ENCODE data around the gene CDK3.
"Not testable (repeated sequence)": the region's sequence is repeated elsewhere in the genome, so short reads cannot be mapped to it uniquely, and the experiment has no call there.

Gene CDK3

DNA sequence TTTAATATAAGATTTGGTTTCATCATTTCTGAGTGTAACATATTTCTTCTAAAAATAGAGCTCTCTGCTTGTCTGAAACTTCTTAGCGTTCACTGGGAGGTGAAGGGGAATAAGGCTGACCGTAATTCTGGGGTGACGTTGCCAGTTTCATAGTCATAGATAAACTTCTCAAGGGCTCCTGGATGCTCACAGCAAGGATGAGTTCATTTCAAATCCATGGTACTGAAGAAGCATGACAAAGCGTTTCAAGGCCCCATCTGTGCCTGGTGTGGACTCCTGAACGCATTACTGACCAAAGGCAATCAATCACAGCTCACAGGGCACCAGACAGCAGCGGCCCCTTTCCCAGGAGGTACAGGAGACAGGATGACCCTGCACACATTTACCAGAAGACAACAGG is 38.5 kb downstream of the CDK3 start:
- DNase-seq (ENCODE audit: low read depth), result no peak

DNA sequence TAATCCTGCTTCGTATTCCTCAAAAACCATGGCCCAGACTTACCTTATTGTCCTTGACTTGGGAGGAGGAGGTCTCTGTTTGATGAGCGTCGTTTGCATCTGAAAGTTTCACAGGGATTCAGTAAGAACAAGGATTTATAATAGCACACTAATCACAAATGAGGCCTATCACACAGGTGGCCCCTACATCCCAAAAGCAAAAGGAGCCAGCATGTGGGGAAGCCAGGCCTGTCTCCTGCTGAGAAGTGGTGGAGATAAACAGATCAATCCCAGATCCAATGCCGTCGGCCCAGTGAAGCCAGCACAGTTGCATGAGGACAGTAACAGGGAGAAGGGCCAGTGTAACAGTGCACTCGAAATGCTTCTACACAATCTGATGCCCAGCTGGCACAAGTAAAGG is 39.7 kb downstream of the CDK3 start:
- DNase-seq (ENCODE audit: low read depth), result no peak

- DNase-seq (ENCODE audit: low read depth), result not testable (repeated sequence)
These were observed 42.2 kb downstream of the CDK3 start for GRCh38 chr17:76042868-76043267.

- not testable (repeated sequence) for DNase-seq (ENCODE audit: low read depth)
These were observed 43.9 kb downstream of the CDK3 start for GRCh38 chr17:76044475-76045007.

- DNase-seq (ENCODE audit: low read depth), result peak; percentile 70
These were observed 45.4 kb downstream of the CDK3 start for GRCh38 chr17:76046064-76046463.

DNA sequence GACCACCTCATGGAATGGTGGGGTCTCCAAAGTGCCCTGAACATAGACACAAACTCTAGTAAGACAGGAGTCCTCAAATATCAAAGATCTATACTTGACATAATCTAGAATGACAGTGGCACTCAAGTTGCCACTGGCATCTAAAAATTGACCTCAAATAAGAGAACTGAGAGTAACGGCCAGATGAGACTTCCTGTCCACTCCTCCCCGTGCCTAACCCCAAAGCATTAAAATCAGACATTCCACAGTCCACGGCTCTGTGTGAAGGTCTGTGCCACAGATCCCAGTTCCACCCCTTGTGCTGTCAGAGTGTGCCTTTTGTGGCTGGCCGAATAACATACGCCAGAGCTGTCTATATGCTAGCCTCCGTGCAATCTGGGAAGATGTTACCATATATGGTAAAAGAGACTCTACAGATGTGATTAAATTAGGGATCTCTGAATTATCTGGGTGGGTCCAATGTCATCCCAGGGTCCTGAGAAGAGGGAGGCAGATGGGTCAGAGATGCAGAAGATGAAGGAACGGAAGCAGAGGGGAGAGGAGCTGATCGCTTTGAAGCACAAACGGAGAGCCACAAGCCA is 47.5 kb downstream of the CDK3 start:
- no peak for DNase-seq (ENCODE audit: low read depth)

GRCh38 chr17:76048711-76049110 is 48.1 kb downstream of the CDK3 start:
- peak; percentile 52 for DNase-seq (ENCODE audit: low read depth)

DNA sequence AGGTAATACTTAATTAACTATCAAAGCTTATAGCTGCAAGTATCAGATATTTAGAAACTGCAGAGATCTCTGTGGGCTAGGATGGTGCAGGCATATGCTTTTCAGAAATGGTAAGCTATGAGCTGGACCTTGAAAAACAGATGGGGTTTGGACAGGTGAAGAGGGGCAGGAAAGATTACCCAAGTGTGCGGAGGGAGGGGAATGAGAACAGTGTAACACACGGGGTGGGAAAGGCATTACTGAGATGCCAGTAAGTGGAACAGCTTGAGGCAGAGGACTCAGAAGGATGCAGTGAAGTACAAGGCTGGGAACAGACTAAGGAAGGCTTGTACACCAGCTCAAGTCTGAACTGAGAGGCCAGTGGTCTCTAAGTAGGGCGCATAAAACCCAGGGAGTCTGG is 48.6 kb downstream of the CDK3 start:
- no peak for DNase-seq (ENCODE audit: low read depth)

DNA sequence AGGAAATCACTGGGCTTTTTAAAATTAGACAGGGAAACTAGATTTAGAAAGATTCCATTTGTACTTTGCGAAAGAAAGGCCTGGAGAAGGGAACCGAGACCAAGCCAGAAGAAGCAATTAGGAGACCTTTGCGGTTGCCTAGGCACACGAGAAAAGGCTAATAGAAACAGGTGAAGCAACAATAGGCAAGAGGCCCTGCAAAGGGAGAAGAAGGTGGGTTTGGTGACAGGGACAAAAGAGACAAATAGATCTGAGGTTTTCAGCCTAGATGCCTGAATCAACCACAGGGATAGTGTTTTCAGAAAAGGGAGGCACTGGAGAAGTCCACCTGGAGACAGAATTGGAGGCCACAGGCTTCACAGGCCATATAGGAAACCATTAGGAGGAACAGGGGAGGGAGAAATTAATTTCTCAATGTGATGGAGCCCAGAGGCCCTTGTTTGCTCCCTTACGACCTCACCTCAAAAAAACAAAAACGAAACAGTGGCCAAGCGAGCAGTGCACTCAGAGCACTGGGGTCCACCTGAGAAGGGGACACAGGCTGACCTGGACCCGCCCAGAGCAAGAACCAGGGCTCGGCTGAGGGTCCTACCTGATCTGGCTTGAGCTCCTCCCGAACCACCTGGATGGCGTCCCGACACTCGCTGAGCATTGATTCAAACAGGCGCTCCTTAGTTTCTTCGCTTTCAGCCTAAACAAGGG is 49.3 kb downstream of the CDK3 start:
- no peak for DNase-seq (ENCODE audit: low read depth)

- DNase-seq (ENCODE audit: low read depth), result no peak
These were observed 50.1 kb downstream of the CDK3 start for GRCh38 chr17:76050538-76051467.

DNA sequence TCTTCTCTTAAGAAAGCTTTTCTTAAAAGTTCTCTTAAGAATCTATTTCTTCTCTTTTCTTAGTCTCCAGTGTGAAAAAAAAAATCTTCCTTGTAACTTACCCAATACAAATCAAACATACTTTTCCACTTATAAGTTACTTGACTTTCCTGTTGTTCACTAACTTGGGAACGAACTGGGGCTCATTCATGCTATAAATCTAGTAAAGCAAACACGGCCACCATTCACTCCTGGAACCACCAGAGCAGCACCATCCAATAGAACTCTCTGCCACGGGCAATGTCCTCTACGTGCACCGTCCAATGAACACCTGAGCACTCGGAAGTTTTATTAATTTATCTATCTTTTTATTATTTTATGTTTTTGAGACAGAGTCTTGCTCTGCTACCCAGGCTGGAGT is 50.9 kb downstream of the CDK3 start:
- no peak for DNase-seq (ENCODE audit: low read depth)

DNA sequence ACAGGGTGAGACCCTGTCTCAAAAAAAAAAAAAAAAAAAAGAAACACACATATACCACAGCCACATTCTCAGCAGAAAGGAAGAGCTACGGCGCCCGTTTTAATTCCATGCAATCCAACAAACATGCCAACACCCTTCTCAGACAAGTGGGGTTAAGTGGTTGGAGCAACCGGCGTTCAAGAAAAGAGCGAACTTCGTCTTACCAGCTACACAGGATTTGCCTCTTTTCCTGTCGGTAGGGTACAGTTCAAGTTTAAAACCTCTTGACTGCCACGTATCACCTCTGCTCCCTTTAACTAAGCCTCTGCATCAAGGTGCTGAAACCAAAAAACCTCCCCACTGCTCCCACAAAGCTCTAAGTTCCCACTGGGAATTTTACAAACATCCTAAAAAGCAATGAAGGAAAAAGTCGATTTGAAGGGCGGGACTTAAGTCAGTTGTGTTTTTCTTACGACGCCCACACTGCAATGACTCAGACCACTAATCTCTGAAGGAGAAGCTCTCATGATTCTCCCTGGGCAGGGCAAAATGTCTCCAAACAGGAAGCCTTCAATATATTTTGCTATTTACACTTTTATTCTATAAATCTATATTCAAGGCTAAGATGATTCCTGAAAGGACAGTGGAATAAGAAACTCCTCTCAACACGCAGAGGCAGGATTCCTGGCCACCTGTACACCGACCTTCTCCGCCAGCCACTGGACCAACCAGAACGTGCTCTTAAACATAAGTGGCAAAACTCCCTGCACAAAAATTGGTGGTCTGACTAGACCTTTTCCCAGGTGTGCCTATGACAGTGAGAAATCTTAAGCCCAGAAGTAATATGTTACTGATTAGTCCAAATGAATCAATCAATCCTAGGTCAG is 52.8 kb downstream of the CDK3 start:
- DNase-seq (ENCODE audit: low read depth), result peak; percentile 70

DNA sequence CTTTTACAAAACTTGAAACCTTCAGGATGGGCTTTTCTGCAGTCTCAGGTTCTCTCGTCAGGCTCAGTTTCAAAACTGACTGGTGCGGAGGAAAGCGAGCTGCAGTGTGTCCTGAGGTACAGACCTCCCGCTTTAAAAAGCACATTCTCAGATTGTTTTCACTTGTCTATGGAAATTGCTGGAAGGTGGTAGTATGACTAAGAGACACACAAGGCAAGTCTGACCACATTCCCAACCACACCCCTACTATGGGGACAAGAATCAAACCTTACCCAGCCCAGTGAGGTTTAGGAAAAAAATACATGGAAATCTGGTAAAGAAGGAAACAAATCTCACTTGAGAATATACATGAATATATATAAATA is 53.4 kb downstream of the CDK3 start:
- DNase-seq (ENCODE audit: low read depth), result peak; percentile 43

Data from non-pigmented ciliary epithelial cell (primary cell).